HepG2 (cell line): Measurements from ENCODE around the gene RETN. TPM values are rescaled to one million over a fixed set of nuclear protein-coding genes. Genes with fewer than 3 reads are reported as not detected.
A peak's percentile ranks its signal among the peaks of the same experiment; 100 is the strongest.

Experiments
- HNRNPUL1 ChIP-seq: fragments of 200-400 bp; formaldehyde crosslinking; IDR thresholded peaks from 2 replicates; pipeline ENCODE4 v1.6.1; 2017; ENCODE audit warnings: low read depth, mild to moderate bottlenecking, low read length, moderate library complexity
- KDM5B ChIP-seq: sonication (generic); formaldehyde crosslinking; IDR thresholded peaks from 2 replicates; pipeline ENCODE4 v1.4.0; 2020; ENCODE audit warnings: missing genetic modification reagents, mild to moderate bottlenecking, borderline replicate concordance
- TBL1XR1 ChIP-seq: fragments of 150-350 bp; IDR thresholded peaks from 2 replicates; pipeline ENCODE4 v1.6.1; 2014; ENCODE audit warnings: borderline replicate concordance, low read length; ENCODE audit not compliant: partially characterized antibody
- ZBTB7B ChIP-seq: sonication (generic); formaldehyde crosslinking; IDR thresholded peaks from 2 replicates; pipeline ENCODE4 v1.4.0; 2020; ENCODE audit warnings: missing genetic modification reagents
- ZNF713 ChIP-seq: sonication (generic); formaldehyde crosslinking; IDR thresholded peaks from 2 replicates; pipeline ENCODE4 v1.4.0; 2020; ENCODE audit warnings: mild to moderate bottlenecking, missing genetic modification reagents
- ZNF766 ChIP-seq: sonication (generic); formaldehyde crosslinking; IDR thresholded peaks from 2 replicates; pipeline ENCODE4 v1.5.0; 2020; ENCODE audit warnings: missing genetic modification reagents, borderline replicate concordance
- polyA plus RNA-seq, 8 experiments: library from polyadenylated mRNA; depleted of rRNA in 3 of 8; stranded (reverse) in 7 of 8; unstranded in 1 of 8; fragments of >200 nt; fragmentation: Illumina TruSeq in 4 of 8; extraction: Trizol in 4 of 8; gene quantifications; 2 replicates each; pipeline versions ENCODE4 v1.2.1 to v1.2.3, GENCODE V29; 2011 to 2016; ENCODE audit warnings: low read depth in 4 of 8, missing spikeins in 1 of 8, mixed read lengths in 1 of 8; ENCODE audit not compliant: insufficient read depth in 1 of 8
- total RNA-seq, 5 experiments: library from RNA; depleted of rRNA; stranded (reverse); fragments of >200 nt; fragmentation: Illumina TruSeq; extraction: Trizol; gene quantifications; 2 replicates each; pipeline ENCODE4 v1.2.3, GENCODE V29; 2016; ENCODE audit warnings: low read depth in 1 of 5
- TF ChIP-seq, protein P1 (sequence below), 2 experiments: sonication (generic) in 1 of 2; formaldehyde crosslinking in 1 of 2; IDR thresholded peaks; 2 replicates each; pipeline versions ENCODE4 v1.4.0 to v1.6.1; 2016 to 2020; ENCODE audit warnings: borderline replicate concordance in 1 of 2, low read depth in 1 of 2, mild to moderate bottlenecking in 1 of 2, missing genetic modification reagents in 1 of 2
- TF ChIP-seq, protein P2 (sequence below): sonication (generic); formaldehyde crosslinking; IDR thresholded peaks from 2 replicates; pipeline ENCODE4 v1.4.0; 2020; ENCODE audit warnings: mild to moderate bottlenecking, missing genetic modification reagents, borderline replicate concordance
- TF ChIP-seq, protein P3 (sequence below): sonication (generic); formaldehyde crosslinking; IDR thresholded peaks from 2 replicates; pipeline ENCODE4 v1.4.0; 2020; ENCODE audit warnings: mild to moderate bottlenecking, missing genetic modification reagents
- TF ChIP-seq, protein P4 (sequence below): sonication (generic); formaldehyde crosslinking; IDR thresholded peaks from 2 replicates; pipeline ENCODE4 v1.5.0; 2020; ENCODE audit warnings: mild to moderate bottlenecking, missing genetic modification reagents, borderline replicate concordance
- TF ChIP-seq, protein P5 (sequence below): sonication (generic); formaldehyde crosslinking; IDR thresholded peaks from 2 replicates; pipeline ENCODE4 v1.9.0; 2021; ENCODE audit warnings: missing genetic modification reagents, borderline replicate concordance

The RETN gene
- total and polyA plus RNA-seq, 2 of the 13 experiments (the other 11 are each of a cell fraction or from before 2014, with no cell fraction given): not detected

DNA sequence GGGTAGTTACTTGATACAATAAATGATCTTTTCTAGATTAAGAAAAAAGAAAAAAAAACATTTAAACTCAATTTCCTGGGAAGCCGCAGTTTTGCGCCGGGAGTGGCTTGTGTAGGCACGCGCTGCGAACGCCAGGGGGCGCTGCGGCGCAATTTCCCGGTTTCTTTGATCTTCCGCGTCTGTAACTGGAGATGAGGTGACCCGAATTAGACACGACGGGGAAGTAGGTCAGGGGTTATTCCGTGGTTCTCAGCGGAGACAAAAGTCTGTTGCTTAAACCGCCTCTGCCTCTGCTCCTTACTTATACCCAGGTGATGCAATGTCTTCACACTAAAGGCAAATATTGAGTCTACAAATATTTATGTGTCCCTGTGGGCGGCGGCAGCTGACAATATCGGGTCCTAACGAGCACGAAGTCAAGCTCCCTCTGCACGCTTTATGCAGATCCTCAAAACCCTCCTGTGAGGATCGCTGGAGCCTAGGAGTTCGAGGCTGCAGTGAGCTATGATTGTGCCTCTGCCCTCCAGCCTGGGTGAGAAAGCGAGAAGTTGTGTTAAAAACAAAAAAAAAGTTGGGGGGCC is 16.7 kb upstream of the RETN start (continued):
- TF ChIP-seq, protein P1, sequence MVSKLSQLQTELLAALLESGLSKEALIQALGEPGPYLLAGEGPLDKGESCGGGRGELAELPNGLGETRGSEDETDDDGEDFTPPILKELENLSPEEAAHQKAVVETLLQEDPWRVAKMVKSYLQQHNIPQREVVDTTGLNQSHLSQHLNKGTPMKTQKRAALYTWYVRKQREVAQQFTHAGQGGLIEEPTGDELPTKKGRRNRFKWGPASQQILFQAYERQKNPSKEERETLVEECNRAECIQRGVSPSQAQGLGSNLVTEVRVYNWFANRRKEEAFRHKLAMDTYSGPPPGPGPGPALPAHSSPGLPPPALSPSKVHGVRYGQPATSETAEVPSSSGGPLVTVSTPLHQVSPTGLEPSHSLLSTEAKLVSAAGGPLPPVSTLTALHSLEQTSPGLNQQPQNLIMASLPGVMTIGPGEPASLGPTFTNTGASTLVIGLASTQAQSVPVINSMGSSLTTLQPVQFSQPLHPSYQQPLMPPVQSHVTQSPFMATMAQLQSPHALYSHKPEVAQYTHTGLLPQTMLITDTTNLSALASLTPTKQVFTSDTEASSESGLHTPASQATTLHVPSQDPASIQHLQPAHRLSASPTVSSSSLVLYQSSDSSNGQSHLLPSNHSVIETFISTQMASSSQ (IDR thresholded peaks at IDR 0.05; ENCODE audit: low read depth): no peak
- TF ChIP-seq, protein P1 (CRISPR knock-in tag; IDR thresholded peaks at IDR 0.05; ENCODE audit: borderline replicate concordance): peak; percentile 36; the same call in 1 of the 2 replicates
- TF ChIP-seq ZNF713 (CRISPR knock-in tag) (peak; percentile 22; the same call in 1 of the 2 replicates), ZNF766 (no peak; the same call in 1 of the 2 replicates), KDM5B (CRISPR knock-in tag) (no peak; the same call in 1 of the 2 replicates), ZBTB7B (CRISPR knock-in tag) (peak; percentile 72; the same call in 1 of the 2 replicates), HNRNPUL1 (no peak), TBL1XR1 (peak; percentile 97)
- TF ChIP-seq, protein P2, sequence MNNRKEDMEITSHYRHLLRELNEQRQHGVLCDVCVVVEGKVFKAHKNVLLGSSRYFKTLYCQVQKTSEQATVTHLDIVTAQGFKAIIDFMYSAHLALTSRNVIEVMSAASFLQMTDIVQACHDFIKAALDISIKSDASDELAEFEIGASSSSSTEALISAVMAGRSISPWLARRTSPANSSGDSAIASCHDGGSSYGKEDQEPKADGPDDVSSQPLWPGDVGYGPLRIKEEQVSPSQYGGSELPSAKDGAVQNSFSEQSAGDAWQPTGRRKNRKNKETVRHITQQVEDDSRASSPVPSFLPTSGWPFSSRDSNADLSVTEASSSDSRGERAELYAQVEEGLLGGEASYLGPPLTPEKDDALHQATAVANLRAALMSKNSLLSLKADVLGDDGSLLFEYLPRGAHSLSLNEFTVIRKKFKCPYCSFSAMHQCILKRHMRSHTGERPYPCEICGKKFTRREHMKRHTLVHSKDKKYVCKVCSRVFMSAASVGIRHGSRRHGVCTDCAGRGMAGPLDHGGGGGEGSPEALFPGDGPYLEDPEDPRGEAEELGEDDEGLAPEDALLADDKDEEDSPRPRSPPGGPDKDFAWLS: no peak
- TF ChIP-seq, protein P3, sequence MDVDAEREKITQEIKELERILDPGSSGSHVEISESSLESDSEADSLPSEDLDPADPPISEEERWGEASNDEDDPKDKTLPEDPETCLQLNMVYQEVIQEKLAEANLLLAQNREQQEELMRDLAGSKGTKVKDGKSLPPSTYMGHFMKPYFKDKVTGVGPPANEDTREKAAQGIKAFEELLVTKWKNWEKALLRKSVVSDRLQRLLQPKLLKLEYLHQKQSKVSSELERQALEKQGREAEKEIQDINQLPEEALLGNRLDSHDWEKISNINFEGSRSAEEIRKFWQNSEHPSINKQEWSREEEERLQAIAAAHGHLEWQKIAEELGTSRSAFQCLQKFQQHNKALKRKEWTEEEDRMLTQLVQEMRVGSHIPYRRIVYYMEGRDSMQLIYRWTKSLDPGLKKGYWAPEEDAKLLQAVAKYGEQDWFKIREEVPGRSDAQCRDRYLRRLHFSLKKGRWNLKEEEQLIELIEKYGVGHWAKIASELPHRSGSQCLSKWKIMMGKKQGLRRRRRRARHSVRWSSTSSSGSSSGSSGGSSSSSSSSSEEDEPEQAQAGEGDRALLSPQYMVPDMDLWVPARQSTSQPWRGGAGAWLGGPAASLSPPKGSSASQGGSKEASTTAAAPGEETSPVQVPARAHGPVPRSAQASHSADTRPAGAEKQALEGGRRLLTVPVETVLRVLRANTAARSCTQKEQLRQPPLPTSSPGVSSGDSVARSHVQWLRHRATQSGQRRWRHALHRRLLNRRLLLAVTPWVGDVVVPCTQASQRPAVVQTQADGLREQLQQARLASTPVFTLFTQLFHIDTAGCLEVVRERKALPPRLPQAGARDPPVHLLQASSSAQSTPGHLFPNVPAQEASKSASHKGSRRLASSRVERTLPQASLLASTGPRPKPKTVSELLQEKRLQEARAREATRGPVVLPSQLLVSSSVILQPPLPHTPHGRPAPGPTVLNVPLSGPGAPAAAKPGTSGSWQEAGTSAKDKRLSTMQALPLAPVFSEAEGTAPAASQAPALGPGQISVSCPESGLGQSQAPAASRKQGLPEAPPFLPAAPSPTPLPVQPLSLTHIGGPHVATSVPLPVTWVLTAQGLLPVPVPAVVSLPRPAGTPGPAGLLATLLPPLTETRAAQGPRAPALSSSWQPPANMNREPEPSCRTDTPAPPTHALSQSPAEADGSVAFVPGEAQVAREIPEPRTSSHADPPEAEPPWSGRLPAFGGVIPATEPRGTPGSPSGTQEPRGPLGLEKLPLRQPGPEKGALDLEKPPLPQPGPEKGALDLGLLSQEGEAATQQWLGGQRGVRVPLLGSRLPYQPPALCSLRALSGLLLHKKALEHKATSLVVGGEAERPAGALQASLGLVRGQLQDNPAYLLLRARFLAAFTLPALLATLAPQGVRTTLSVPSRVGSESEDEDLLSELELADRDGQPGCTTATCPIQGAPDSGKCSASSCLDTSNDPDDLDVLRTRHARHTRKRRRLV (CRISPR knock-in tag): peak; percentile 62; the same call in 1 of the 2 replicates
- TF ChIP-seq, protein P4, sequence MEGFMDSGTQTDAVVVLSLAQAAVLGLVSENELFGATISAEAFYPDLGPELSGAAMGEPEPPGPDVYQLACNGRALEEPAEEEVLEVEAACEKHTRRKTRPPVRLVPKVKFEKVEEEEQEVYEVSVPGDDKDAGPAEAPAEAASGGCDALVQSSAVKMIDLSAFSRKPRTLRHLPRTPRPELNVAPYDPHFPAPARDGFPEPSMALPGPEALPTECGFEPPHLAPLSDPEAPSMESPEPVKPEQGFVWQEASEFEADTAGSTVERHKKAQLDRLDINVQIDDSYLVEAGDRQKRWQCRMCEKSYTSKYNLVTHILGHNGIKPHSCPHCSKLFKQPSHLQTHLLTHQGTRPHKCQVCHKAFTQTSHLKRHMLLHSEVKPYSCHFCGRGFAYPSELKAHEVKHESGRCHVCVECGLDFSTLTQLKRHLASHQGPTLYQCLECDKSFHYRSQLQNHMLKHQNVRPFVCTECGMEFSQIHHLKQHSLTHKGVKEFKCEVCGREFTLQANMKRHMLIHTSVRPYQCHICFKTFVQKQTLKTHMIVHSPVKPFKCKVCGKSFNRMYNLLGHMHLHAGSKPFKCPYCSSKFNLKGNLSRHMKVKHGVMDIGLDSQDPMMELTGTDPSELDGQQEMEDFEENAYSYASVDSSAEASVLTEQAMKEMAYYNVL (CRISPR knock-in tag): no peak
- TF ChIP-seq, protein P5, sequence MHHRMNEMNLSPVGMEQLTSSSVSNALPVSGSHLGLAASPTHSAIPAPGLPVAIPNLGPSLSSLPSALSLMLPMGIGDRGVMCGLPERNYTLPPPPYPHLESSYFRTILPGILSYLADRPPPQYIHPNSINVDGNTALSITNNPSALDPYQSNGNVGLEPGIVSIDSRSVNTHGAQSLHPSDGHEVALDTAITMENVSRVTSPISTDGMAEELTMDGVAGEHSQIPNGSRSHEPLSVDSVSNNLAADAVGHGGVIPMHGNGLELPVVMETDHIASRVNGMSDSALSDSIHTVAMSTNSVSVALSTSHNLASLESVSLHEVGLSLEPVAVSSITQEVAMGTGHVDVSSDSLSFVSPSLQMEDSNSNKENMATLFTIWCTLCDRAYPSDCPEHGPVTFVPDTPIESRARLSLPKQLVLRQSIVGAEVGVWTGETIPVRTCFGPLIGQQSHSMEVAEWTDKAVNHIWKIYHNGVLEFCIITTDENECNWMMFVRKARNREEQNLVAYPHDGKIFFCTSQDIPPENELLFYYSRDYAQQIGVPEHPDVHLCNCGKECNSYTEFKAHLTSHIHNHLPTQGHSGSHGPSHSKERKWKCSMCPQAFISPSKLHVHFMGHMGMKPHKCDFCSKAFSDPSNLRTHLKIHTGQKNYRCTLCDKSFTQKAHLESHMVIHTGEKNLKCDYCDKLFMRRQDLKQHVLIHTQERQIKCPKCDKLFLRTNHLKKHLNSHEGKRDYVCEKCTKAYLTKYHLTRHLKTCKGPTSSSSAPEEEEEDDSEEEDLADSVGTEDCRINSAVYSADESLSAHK (CRISPR knock-in tag): no peak
